Jurkat, Clone E6-1 (cell line): ENCODE data around the gene NDC80.

Experiments
- DNase-seq: peaks from one replicate; pipeline ENCODE4 v3.0.0-alpha.2; 2011; ENCODE audit warnings: low read depth, low spot score
- H3K4me3 ChIP-seq: 2 replicates; pipeline ENCODE4 v1.5.1; 2011; ENCODE audit warnings: mild to moderate bottlenecking, low read length, control low read depth, moderate library complexity

NDC80 gene

GRCh38 chr18:2554696-2555095 lies 16.7 kb upstream of the NDC80 start:
- no peak overlapping the region for H3K4me3 ChIP-seq
- no peak for DNase-seq

DNA sequence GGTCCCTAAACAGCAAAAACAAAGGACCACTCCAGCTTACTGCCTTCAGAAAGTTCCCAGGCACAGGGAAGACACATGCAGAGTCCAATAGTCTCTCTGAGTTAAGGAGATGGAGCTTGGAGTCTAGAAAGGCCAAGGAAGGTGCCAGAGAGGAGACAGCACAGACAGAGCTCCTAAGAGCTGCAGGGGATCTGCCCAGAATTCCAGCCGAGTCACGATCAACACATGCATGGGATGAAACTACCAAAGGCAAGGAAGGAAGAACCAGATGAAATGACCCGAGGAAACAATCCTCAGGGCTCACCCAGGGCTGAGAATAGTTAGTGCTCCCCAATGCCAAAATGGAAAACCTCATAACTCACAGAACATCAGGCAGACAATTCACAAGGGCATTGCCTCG lies 15.5 kb upstream of the NDC80 start:
- DNase-seq: no peak
- H3K4me3 ChIP-seq: no peak overlapping the region

DNA sequence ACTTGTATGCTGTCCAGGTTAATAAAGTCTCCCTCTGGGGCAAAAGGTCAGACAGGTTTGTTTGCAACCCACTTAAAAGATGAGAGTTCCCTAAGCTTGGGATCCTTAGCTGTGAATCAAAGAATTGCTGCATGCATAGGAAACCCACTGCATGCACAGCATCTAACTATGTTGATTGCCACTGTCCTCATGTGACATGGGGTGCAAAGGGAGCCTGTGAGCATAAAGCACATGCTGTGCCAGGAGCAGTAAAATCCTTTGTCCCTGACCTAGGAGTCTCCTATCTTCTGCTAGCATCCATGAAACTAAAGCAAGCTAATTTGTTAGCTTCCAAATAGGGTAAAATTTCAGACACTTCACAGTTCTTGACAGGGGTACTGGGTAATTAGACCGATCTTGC lies 13.8 kb upstream of the NDC80 start:
- no peak for DNase-seq
- H3K4me3 ChIP-seq: no peak overlapping the region

GRCh38 chr18:2559249-2559648 lies 12.1 kb upstream of the NDC80 start:
- H3K4me3 ChIP-seq: no peak overlapping the region
- DNase-seq: no peak

DNA sequence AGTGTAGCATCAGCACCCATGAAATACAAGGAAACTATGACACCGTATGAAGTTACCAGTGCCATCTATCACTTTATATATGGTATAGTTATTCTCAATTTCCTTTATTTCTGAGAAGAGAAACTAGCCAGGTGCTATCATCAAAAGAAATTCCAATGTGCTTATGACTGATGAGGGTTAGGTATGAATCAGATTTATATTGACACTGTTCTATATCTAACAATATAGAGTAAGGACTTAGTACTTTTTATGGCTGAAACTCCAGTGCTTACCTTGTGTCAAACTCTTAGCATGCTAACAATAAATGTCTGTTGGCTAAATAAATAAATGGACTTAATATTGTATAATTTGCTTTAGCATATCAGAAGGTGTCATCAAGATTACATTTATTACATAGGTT lies 7.0 kb upstream of the NDC80 start:
- DNase-seq: no peak
- no peak overlapping the region for H3K4me3 ChIP-seq

DNA sequence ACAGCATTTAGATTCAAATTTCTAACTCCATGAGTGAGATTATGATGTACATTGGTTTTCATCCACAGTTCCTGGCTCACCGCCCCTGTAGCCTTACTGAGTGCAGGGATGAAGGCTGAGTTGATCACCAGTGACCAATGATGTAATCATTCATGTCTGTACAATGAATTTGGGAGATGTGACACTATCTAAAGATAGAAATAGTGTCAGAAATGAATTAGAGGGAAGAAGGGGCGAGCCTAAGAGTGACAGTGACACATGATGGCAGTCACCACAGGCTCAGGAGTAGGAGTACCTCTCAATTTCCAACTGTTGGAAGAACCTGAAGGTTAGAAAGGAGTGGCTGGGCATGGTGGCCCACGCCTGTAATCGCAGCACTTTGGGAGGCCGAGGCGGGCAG lies 3.2 kb upstream of the NDC80 start:
- no peak overlapping the region for H3K4me3 ChIP-seq
- DNase-seq: no peak

DNA sequence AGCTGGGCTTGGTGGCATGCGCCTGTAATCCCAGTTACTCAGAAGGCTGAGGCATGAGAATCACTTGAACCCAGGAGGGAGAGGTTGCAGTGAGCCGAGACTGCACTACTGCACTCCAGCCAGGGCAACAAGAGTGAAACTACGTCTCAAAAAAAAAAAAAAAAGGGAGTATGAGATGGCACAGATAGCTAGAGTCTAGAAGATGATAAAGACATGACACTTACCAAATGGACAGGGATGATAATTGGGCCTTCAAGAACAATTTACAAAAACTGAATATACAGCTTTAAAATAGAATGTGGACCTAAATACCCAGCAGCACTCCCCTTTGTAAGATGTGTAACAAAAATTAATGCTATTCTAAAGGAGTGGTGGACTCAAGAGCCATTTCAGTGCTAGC lies 2.8 kb upstream of the NDC80 start:
- DNase-seq: no peak
- no peak overlapping the region for H3K4me3 ChIP-seq

DNA sequence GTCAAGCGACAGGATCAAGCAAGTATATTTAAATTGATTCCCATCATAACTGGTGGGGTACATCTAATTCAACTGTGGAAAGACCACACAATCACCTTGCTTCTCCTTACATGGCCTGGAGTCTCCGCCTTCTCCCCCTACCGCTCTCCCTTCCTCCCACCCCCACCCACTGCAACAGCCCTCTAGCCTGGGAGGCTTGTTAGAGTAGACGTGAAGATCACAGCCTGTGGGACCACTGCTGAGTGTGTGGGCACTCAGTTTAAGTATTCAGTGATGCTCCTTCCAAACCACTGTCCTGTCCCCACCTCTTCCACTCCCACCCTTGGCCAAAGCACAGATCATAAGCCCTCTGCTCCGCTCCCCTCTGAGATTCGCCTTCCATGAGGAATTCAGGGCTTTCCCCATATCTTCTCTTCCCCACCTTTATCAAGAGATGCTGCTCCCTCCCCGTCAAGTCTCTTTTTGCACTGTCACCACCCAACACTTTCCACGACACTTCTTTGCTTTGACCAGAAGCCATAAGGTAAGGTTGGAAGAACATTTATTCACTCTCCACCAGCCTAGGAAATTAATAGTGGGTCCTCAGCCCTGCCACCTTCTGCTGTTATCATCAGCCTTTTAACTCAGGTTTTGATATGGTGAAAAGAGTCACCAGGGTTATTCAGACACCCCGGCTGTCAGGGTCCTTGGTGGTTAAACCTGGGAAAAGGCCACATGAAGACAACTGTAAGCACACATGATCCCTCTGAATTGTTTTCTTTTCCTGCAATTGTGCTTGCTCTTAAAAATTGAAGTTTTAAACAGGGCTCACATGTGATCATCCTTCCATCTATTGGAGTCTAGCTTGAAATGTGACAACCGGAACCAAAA lies 1.8 kb upstream of the NDC80 start:
- H3K4me3 ChIP-seq: no peak overlapping the region; the same call in 1 of the 2 replicates

GRCh38 chr18:2570772-2571199 lies 571 bp upstream of the NDC80 start:
- peak; percentile 39 for DNase-seq
- H3K4me3 ChIP-seq: peak overlapping the region; percentile 99

More for the DNA sequence above, 1.8 kb upstream of the NDC80 start:
- no peak for DNase-seq

DNA sequence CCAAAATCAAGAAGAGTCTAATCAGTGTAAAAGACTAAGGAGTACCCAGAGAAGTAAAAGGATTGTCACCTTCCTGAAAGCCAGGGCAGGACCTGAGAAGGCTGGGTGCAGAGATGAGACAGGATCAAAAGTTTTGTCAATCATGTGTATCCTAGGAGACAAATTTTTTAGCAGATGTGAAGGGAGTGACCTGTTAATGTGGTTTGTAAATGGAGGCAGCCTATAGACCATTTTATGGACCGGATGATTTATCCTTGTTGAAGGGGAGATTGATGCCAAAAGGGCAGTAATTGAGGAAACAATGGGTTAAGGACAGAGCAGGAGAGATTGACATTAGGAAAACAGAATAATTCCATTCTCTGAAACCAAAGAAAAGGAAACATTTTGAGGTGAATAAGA lies 813 bp downstream of the NDC80 start:
- DNase-seq: peak; percentile 40
- peak overlapping the region; percentile 99 for H3K4me3 ChIP-seq

DNA sequence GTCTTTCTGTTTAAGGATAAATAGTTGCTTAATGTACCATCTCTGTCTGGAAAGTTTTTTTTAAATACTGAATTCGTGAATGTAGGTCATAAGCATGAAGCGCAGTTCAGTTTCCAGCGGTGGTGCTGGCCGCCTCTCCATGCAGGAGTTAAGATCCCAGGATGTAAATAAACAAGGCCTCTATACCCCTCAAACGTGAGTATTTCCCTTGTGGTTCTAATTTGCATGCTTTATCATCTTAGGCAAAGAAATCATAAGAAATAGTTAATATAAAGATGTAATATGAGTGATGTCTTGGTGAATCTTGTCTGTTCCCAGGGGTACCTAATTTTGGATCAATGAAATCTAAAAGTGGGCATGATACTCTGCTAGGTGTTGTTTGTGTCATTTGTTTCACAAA lies 1.5 kb downstream of the NDC80 start:
- peak overlapping the region; percentile 99 for H3K4me3 ChIP-seq
- no peak for DNase-seq

- no peak overlapping the region; the same call in 1 of the 2 replicates for H3K4me3 ChIP-seq
- DNase-seq: no peak
Measured at GRCh38 chr18:2573408-2573807, 2.1 kb downstream of the NDC80 start.

- DNase-seq: no peak
- no peak overlapping the region for H3K4me3 ChIP-seq
Measured at GRCh38 chr18:2587788-2588187, 16.4 kb downstream of the NDC80 start.

DNA sequence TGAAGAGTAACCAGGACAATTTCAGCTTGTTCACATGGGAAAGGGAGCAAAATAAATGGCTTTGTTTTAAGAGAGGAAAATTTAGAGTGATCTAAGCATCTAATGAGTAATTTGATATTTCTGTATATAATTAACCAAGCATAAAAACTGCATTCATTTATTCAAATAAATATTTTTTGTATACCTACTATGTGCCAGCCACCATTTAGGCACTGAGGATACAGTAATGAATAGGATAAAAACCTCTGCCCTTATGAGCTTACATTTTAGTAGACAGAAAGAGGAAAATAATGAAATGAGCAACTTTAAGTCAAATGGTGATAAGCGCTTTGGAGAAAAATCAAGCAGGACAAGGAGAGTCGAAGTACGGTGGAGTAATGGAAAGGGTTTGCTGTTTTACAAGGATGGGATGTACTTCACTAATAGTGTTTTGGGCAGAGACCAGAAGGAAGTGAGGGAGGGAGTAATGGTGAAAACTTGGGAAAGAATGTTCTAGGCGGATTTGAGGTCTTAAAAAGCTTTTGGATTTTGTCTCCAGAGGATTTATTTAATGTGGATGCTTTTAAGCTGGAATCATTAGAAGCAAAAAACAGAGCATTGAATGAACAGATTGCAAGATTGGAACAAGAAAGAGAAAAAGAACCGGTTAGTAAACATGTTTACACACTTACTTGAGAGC lies 17.4 kb downstream of the NDC80 start:
- no peak for DNase-seq
- no peak overlapping the region for H3K4me3 ChIP-seq

- H3K4me3 ChIP-seq: no peak overlapping the region
- peak; percentile 37 for DNase-seq
Measured at GRCh38 chr18:2589345-2590068, 18.1 kb downstream of the NDC80 start.

- no peak for DNase-seq
- no peak overlapping the region for H3K4me3 ChIP-seq
Measured at GRCh38 chr18:2590303-2590702, 18.9 kb downstream of the NDC80 start.

GRCh38 chr18:2597639-2598038 lies 26.3 kb downstream of the NDC80 start:
- no peak for DNase-seq
- H3K4me3 ChIP-seq: no peak overlapping the region

- H3K4me3 ChIP-seq: no peak overlapping the region
- DNase-seq: no peak
Measured at GRCh38 chr18:2602844-2603243, 31.5 kb downstream of the NDC80 start.

DNA sequence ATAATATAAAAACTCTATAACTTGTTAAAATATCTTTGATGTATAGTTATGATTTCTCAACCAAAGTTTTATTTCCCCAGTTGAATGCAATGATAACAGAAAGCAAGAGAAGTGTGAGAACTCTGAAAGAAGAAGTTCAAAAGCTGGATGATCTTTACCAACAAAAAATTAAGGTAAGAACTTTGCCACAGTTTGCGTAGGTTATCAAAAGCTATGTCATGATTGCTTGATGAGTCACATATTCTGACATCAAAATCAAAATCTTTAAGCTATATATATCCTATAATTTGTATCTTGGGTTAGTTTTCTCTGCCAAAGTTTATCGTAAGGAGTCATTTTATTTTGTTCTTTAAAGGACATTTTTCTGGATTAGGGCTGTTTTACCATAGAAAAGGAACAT lies 35.0 kb downstream of the NDC80 start:
- H3K4me3 ChIP-seq: no peak overlapping the region
- no peak for DNase-seq

GRCh38 chr18:2609604-2610003 lies 38.2 kb downstream of the NDC80 start:
- no peak for DNase-seq
- no peak overlapping the region for H3K4me3 ChIP-seq
